HG02798 (cell line): ENCODE data around the gene NCKAP5.

ENCODE experiments used
- ATAC-seq: cut with Tn5 transposase; IDR thresholded peaks from one replicate; pipeline ENCODE4 v1.9.1; 2021; ENCODE audit warnings: mild to moderate bottlenecking; ENCODE audit not compliant: unreplicated experiment, poor library complexity

Gene NCKAP5

GRCh38 chr2:133080822-133081221 is 487.4 kb downstream of the NCKAP5 start:
- ATAC-seq: no peak

- ATAC-seq: no peak
These were observed 489.4 kb downstream of the NCKAP5 start for GRCh38 chr2:133078667-133079411.

- ATAC-seq: no peak
These were observed 490.9 kb downstream of the NCKAP5 start for GRCh38 chr2:133077269-133077822.

- no peak for ATAC-seq
These were observed 495.2 kb downstream of the NCKAP5 start for GRCh38 chr2:133072837-133073694.

GRCh38 chr2:133063775-133064174 is 504.5 kb downstream of the NCKAP5 start:
- no peak for ATAC-seq

GRCh38 chr2:133062931-133063665 is 505.2 kb downstream of the NCKAP5 start:
- ATAC-seq: no peak

- no peak for ATAC-seq
These were observed 506.2 kb downstream of the NCKAP5 start for GRCh38 chr2:133061874-133062593.

GRCh38 chr2:133054297-133054696 is 514.0 kb downstream of the NCKAP5 start:
- ATAC-seq: no peak

GRCh38 chr2:133053541-133053940 is 514.7 kb downstream of the NCKAP5 start:
- ATAC-seq: no peak

GRCh38 chr2:133045787-133046186 is 522.5 kb downstream of the NCKAP5 start:
- no peak for ATAC-seq

- no peak for ATAC-seq
These were observed 523.7 kb downstream of the NCKAP5 start for GRCh38 chr2:133044556-133044955.

- ATAC-seq: no peak
These were observed 528.1 kb downstream of the NCKAP5 start for GRCh38 chr2:133040170-133040569.

- no peak for ATAC-seq
These were observed 528.7 kb downstream of the NCKAP5 start for GRCh38 chr2:133039531-133039930.

GRCh38 chr2:133026536-133027177 is 541.6 kb downstream of the NCKAP5 start:
- no peak for ATAC-seq

- no peak for ATAC-seq
These were observed 543.3 kb downstream of the NCKAP5 start for GRCh38 chr2:133025004-133025403.

- ATAC-seq: no peak
These were observed 555.2 kb downstream of the NCKAP5 start for GRCh38 chr2:133012847-133013734.

GRCh38 chr2:133004623-133005022 is 563.6 kb downstream of the NCKAP5 start:
- no peak for ATAC-seq

- ATAC-seq: no peak
These were observed 568.8 kb downstream of the NCKAP5 start for GRCh38 chr2:132999421-132999820.
